GM21423 (cell line): ENCODE results near the gene NPS.

Experiments used
- ATAC-seq: cut with Tn5 transposase; IDR thresholded peaks from one replicate; pipeline ENCODE4 v1.9.1; 2021; ENCODE audit warnings: mild to moderate bottlenecking, moderate library complexity; ENCODE audit not compliant: unreplicated experiment

NPS gene, protein sequence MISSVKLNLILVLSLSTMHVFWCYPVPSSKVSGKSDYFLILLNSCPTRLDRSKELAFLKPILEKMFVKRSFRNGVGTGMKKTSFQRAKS

DNA sequence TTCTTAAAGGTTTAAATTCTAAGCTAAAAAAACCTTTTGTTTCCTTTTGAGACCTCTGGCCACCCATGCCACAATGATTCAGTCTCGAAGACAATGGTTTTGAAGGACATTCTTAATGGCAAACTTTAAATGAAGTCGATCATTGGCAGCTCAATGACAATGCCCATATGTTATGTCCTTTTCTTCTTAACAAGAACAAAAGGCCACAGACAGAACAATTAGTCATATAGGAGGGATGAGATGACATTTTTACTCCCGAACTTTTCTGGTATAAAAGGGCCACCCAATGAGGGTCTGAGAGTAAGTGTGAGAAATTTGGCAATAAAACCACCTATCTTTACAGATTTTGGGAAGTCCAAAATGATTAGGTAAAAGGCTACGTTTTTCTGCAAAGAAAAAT, at the start of gene NPS:
Gene NPS (plus strand): TSS at position 301 of the 400 bp plus-strand sequence. CDS start 60 bp downstream, at position 361.
- ATAC-seq: no peak

DNA sequence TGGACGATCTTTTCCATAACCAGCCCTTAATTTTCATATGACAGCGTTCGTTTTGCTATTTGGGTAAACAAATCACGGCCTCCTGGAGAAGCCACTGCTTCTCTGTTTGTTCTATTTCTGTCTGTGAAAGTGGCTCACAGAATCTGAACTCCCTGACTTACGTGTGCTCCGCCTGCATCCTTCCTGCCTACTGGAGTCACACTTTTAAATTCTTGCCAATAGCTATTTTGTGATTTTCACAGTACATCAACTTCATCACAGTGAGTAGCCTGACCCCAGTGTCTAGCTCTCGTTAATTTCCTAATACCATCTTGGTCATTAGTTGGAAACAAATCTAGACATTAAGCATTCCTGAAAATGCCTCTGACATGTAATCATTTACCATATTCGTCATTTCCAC, 49.0 kb upstream of the NPS start:
- no peak for ATAC-seq

DNA sequence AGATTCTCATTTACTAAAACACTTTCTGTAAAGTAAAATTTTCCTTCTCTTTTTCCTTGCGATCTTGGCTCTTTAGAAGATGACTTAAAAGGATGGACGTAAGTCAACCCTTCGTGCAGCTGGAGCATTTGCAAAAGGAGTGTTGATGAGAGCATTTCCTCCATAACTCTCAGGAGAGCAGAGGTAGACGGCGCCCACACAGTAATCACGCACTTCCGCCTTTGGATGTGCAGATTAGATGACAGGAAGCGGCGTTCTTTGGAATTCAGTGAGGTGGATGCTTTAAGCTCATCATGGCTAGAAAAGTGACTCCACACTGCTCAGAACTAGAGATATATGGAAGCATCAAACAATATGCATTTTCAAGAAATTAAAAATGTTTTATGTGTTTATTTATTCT, 43.0 kb upstream of the NPS start:
- ATAC-seq: no peak

DNA sequence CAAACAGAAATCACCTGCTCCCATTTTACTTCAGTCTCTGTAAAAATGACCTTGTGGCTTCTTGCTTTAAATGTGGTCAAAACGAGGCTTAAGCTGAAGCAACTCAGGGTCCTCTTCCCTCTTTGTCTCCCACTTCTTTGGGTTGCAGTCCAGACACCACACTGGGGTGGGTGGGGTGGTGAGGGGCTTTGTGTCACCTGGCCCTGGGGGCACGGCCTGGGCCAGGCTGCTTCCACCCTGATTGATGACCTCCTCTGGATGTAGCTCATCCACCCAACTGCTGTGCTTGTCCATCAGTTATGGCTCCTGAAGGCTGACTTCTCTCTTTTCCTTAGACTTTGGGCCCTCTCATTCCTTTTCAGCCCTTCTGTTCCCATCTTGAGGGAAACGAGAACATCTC, 26.8 kb upstream of the NPS start:
- ATAC-seq: no peak

DNA sequence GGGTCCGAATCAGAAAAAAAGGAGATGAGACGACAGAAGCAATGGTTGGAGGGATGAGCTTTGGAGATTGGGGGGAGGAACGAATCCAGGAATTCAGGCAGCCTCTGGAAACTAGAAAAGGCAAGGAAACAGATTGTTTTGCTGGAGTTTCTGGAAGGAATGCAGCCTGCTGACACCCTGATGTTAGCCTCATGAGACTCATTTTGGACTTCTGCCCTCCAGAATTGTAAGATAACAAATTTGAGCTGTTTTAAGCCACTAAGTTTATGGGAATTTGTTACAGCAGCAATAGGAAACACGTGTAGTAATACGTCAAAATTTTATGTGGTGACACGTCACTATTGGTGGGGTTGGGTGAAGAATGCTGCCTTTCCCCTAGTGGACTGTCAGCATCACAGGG, 25.6 kb upstream of the NPS start:
- ATAC-seq: no peak

DNA sequence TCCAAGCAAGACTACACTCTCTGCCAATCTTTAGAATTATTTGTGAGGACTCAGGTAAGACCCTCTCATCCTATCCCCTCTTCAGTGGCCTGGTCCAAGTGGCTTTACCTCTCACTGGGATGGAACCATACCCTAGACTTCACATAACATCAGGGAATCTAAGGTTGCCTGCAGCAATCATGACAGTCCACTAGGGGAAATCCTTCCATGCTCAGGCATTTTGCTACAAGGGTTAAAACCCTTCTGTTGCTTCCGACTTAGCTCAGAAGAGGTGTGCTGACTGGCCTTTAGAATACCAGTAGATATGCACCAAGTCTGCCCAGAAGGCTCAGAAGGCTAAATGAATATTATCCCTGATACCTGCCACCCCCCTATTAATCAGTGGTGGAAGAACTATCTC, 24.9 kb upstream of the NPS start:
- no peak for ATAC-seq

DNA sequence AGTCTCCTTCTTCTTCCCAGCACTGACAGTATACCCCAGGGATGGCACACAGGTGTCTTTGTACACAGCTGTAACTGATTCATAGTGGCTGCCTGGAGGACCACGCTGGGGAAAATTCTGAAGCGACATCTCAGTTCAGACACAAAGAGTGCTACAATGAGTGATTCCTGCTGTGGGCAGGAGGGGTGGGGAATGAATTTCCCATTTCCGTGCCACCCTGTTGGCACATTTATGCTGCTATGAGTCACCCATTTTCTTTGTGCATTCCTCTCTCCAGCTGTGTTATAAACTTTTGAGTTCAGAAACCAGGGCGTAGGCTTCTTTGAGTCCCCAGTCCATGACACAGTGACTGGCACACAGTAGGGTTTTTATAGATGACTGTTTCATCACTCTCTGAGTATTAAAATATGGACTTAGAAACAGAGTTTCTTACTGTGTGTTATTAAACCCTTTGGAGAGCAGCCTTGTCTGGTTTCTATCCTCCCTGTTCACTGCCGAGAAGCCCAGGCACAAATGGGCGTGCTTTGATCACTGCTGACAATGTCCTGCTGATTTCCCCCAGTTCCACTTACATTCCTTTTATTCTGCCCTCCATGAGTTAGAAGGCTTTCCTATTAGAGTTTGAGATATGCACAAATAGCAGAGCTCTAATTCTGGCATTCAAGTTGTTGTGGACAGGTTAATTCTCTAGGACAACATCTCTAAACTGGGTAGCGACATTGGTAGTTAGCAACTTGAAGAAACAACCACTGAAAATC, 24.0 kb upstream of the NPS start:
- no peak for ATAC-seq

DNA sequence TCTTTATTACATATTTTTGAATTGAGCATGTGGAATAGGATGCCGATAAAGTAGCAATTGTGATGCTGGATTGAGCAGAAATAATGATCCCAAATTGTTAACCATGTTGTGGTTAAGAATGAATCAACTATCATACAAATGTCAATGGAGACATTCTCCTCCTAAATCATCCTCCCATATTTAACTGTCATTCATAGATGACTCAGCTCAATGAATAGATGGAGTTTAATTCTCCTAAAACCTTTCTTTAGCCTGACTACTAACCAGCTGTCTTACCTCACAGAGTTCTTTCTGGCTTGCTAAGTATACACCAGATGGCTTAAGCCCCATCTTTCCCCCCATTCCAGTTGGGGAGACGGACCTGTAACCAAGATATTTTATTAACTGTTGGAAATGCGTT, 23.4 kb upstream of the NPS start:
- ATAC-seq: no peak

DNA sequence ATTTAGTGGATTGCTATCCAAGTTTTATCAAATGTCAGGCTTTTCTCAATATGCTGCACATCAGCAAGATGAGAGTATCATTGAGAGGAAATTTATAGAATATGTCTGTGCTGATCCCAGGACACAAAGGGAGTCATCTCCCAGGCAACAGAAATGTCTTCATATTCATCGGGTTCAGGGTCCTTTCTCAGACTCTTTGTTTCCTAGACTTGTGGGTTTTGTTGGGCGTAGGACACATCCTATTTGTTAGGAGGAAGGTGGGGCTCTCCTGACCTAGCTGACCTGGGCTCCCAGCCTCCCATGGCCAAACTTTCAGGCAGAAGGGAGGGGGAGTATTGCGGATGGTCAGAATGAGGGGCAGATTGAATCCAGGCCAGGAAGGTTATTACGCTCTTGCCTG, 22.9 kb upstream of the NPS start:
- no peak for ATAC-seq

DNA sequence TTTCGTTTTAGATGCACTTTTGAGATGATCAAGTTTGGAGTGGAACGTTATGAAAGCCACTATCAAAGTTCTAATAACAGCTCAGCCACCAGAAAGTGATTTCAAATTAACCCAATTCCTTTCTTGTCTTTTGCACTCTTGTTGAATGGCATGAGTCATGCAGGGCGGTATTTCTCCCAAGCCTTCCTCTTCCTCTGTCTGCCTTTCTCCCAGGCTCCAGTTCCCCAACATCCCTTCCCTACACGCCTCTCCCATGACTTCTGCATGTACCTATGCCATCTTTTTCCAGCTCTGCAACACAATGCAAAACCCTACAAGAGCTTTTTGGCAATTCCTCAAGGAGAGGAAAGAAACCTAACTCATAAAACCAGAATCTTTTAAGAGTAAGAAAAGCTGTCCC, 21.8 kb upstream of the NPS start:
- ATAC-seq: no peak

DNA sequence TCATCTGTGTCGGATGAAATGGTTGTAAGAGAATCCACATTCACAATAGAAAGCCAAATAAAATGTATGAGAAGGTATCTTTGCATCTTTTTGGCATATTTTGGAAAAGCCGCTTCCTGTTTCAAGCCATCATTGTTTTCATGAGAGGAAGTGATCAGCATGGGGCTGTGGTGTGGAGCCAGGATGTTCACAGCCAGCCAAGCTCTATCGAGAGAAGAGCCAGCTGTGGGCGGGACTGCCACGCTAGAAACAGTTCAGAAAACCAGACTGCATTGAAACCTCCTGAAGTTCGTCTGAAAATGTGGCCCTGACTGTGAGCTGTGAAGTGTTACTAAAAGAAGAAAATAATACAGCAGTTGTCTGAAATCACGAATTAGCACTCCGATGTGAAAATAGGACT, 21.2 kb upstream of the NPS start:
- ATAC-seq: no peak

DNA sequence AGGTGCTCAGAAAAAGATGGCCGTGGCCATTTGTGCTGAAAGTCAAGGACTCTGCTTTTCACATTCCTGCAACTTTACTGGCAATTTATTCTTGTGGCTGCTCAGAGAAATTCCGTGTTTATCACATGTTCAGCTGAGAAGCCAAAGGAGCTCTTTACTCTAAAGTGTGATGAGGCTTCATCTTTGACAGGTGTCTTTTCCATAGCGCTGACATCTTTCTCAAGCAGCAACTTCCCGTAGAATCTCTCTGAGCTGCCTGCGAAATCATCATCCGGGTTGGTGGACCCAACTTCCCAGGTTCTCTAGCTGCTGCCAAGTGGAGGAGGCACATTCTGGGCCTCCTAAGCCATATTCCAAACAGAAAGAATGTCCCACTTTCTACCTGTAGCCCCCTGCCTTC, 16.9 kb upstream of the NPS start:
- no peak for ATAC-seq

DNA sequence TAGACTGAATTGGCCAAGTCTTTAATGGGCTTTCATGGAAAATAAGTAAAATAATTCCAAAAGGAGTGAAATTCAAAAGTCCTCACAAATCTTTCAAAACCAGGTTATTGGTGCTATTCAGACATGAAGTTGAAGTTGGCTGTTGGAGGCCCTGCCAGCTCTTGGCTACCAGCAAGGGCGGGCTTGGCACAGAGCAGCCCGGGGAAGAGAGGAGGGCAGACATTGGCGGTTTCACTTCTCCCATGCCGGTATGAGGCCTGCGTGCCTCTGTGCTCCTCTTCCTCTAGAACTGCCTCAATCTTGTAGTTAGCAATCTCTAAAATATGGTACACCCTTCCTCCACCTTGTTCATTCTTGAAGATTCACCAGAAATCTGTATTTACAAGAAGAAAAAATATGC, 16.4 kb upstream of the NPS start:
- no peak for ATAC-seq

DNA sequence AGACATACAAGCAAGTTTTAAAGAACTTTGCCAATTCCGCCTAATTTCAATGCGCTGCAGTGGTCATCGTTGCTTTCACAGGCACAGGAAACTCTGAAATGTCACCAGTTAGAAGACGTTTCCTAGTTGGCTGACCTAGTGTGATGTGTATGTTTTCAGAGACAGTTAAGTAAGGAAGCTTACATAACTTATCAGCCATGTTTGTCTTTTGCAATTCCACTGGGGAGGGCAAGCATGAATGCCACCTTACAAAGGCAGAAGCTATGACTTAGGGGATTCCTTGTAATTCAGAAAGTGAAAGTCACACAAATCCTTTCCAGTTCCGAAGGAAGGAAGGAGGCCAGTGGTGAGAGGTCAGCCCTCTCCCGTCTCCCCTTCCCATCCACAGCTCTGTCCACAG, 15.0 kb upstream of the NPS start:
- ATAC-seq: no peak

DNA sequence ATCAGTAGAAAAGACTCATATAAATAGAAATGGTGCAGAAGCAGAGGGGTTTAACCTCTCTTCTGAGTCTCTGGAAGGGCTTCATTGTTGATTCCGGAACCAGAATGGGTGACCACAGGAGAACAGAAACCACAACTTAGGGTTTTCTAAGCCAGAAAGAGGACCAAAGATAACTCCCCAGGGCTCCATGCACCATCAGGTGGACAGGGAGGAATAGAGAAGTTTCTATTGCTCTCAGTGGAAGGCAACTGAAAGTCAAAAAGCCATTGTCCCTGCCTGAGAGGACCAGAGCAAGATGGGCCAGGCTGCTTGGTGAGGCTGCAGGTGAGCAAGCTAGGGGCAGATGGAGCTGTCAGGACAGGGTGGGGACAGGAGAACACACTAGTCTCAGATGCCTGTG, 14.6 kb upstream of the NPS start:
- ATAC-seq: no peak

DNA sequence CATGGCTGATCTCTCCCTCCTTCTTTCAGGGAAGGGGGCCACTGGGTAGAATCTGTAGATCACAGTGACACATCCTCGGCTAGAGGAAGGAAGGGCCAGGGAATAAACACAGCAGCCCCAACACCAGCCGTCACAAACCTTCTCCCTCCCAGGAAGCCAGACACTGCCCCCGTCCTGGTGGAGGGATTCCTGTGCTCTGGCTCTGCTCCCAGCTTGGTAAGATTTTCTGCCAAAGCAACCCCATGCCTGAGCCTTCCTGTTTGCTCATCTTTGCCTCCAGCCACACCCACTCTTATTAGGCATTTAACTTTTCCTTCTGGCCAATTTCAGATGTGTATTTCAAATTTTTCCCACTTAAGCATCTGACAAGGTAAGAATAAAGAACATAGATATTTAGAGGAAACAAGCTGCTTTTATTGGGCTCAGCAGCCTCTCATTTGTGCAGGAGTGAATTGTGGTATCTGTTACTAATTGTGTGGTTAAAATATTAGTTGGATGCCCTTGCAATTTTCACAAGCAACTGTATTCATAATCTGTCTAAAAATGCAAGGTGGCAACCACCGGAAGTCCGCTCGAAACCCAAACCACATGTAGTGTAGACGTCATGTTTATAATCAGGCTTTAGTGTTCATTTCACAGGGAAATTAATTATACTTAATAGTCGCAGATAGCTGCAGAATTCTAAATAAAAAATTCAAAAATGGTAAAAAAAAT, 13.2 kb upstream of the NPS start:
- ATAC-seq: no peak

DNA sequence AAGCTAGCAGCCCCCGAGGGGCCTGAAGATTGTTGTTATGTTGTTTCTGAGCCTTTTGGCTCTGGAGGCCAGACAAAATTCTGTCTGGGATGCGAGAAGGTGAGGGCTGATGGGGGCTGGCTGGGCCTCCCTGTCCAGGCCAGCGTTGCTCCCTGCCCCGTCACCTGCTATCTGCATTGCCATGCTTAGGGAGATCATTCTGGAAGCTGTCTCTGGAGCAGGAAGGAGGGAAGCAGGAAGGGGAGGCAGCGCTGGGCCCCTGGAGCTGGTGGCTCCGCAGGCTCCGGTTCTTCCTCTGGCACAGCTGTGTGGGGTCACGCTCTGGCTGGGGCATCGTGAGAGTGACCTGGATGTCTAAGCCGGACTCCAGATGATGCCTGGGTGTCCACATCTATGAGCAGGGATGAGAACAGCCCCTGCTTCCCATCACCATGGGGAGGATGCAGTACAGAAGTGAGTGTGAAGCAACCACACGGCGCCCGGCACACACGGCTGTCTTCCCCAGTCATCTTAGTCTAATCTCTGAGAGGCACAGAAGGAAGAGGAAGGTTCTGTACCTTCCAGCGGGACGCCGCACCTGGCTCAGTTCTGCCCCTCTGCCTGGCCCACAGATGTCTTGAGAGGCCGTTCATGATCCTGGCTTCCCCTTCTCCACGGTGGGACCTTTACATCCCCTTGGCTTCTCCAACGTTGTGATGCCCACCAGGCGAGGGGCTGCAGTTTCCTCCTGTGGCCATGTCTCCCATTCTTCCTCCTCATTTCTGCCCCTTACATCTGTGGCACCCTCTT, 11.9 kb upstream of the NPS start:
- ATAC-seq: no peak

DNA sequence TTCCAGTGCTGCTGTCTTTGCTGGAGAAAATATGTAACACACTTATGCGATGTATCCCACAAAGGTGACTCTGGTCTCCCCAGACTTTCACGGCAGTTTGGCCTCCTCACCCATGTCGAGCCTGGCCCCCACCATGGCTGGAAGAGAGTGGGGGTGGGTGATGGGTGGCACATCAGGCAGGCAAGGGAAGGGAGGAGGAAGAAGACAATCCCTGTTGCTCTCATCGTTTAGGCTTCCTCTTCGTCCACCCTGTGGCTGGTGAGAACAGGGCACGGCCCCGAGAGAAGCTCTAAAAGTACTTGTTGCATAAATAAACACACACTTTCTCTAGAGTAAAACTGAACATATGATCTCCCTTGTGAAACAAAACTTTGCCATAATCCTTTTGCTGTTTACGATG, 11.2 kb upstream of the NPS start:
- no peak for ATAC-seq

DNA sequence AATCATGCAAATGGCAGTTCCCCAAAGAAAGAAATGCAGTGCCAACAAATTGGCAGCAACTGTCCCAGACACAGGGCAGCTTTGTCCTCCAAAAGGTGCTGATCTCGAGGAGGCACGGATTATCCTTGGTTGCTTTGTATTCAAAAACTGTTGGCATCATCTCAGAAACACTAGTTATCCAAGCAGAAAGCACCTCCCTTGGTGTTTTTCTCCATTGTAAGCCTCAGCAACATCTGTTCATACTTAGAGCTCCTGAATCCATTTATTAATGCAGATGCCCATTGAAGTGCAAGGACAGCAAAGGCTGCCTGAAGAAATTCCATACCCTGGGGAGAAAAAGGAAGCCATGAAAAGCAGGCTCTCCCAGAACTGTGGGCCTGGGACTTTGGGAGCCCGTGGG, 1.1 kb upstream of the NPS start:
- ATAC-seq: no peak

DNA sequence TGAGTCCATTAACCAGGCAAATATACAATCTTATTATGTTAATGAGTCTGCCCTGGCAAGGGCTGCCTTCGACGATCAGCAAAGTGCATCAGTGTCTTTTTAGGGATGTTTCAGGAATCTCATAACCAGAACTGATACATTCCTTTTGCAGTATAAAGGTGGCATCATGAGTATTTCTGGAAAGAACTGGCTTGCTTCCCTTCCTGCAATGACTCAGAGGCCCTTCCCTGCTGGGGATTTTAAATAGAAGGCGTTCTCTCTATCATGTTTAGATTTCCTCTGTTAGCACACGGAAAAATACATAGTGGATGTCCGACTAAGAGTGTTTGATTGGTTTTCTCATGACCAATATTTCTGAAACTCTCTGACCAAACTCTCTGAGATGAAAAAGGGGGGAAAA, 1.8 kb downstream of the NPS start:
- no peak for ATAC-seq

DNA sequence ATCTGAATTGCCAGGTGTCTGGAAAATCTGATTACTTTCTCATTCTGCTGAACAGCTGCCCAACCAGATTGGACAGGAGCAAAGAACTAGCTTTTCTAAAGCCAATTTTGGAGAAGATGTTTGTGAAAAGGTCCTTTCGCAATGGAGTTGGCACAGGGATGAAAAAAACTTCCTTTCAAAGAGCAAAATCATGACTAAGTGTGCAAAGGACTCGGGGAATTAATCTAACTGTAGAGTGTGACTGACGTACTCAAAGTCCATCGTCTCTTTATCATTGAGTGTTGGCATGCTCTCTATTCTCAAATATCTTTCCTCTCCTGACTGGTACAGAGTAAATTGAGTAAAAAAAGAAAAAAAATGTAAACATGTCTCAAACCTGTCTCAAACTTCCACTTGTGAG, 3.3 kb downstream of the NPS start:
- ATAC-seq: no peak

DNA sequence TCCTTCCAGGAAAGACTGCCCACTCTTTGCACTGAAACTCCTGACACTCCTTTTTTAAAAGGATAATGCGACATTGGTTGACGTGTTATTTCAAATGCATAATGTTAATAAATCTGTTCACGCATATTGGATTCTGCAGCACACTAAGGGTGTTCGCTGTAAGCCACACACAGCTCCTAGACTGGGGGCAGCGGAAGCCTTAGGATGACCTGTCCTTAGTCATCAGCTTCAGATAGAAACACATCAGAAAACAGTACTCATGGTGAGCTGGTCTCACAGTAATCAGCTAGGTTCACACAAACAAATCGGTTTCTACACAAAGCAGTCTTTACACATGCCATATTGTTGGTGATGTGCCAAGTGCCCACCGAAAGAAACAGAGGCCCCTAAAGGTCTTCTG, 4.3 kb downstream of the NPS start:
- no peak for ATAC-seq
